Ascending aorta (tissue), 2 donors: ENCODE results near the gene TRAPPC2. TPM values are rescaled to one million over a fixed set of nuclear protein-coding genes. Genes with fewer than 3 reads are reported as not detected.

Source experiments
- DNase-seq, 2 donors: peaks; one replicate each; pipeline ENCODE4 v3.0.0-alpha.2; 2019; ENCODE audit warnings: low spot score in 2 of 2
- H3K27ac ChIP-seq, 2 donors: fragments of 200-600 bp; sonication (generic); one replicate each; pipeline ENCODE4 v1.5.1; 2016 to 2017; ENCODE audit warnings: mild to moderate bottlenecking in 1 of 2
- H3K27me3 ChIP-seq: fragments of 200-600 bp; sonication (generic); one replicate; pipeline ENCODE4 v1.5.1; 2017
- H3K36me3 ChIP-seq, 2 donors: fragments of 200-600 bp; sonication (generic); one replicate each; pipeline ENCODE4 v1.5.1; 2016
- H3K4me1 ChIP-seq, 2 donors: fragments of 200-600 bp; sonication (generic); one replicate each; pipeline ENCODE4 v1.5.1; 2016 to 2017; ENCODE audit warnings: mild to moderate bottlenecking in 1 of 2
- H3K4me3 ChIP-seq, 2 donors: fragments of 200-600 bp; sonication (generic); one replicate each; pipeline ENCODE4 v1.5.1; 2016 to 2017; ENCODE audit warnings: mild to moderate bottlenecking in 1 of 2
- H3K9me3 ChIP-seq, 2 donors: fragments of 200-600 bp; sonication (generic); one replicate each; pipeline ENCODE4 v1.5.1; 2016
- intact Hi-C: fragments of 100-400 bp; cut with DNase I; formaldehyde crosslinking; loops from one replicate; pipeline ENCODE4 v1.15.1; 2023
- total RNA-seq: library from RNA; depleted of rRNA; stranded (reverse); fragments of >200 nt; gene quantifications from one replicate; pipeline ENCODE4 v1.1.0, GENCODE V29; 2016
- TF ChIP-seq, protein P1 (sequence below), 3 experiments: fragments of 200-600 bp in 2 of 3; fragments of 450-650 bp in 1 of 3; sonication (generic) in 2 of 3; IDR thresholded peaks; one replicate each; pipeline ENCODE4 v1.5.1; 2016 to 2019; ENCODE audit warnings: antibody characterized with exemption in 3 of 3, mild to moderate bottlenecking in 1 of 3, moderate library complexity in 1 of 3

TRAPPC2 gene
- total RNA-seq, 1 donor from 2014 or later, result 8.0 TPM

- no peak overlapping the region for H3K27ac ChIP-seq
- intact Hi-C loops, result loop anchor here (10.0 kb wide), 1 partner anchor 131 kb away; no protein-coding TSS in a partner anchor
- TF ChIP-seq, protein P1, sequence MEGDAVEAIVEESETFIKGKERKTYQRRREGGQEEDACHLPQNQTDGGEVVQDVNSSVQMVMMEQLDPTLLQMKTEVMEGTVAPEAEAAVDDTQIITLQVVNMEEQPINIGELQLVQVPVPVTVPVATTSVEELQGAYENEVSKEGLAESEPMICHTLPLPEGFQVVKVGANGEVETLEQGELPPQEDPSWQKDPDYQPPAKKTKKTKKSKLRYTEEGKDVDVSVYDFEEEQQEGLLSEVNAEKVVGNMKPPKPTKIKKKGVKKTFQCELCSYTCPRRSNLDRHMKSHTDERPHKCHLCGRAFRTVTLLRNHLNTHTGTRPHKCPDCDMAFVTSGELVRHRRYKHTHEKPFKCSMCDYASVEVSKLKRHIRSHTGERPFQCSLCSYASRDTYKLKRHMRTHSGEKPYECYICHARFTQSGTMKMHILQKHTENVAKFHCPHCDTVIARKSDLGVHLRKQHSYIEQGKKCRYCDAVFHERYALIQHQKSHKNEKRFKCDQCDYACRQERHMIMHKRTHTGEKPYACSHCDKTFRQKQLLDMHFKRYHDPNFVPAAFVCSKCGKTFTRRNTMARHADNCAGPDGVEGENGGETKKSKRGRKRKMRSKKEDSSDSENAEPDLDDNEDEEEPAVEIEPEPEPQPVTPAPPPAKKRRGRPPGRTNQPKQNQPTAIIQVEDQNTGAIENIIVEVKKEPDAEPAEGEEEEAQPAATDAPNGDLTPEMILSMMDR (IDR thresholded peaks at IDR 0.05), result no peak
- peaks cover 12 to 46% of the 10 kb centered on the region in 2 donors for H3K36me3 ChIP-seq
- H3K4me3 ChIP-seq, result no peak overlapping the region
- no peaks in the 10 kb centered on the region for H3K27me3 ChIP-seq
- H3K4me1 ChIP-seq, result peaks cover 0 to 5% of the 10 kb centered on the region in 2 donors
- H3K9me3 ChIP-seq, result no peaks in the 10 kb centered on the region
- no peak for DNase-seq
These were observed 29.1 kb upstream of the TRAPPC2 start for GRCh38 chrX:13763489-13763888.

DNA sequence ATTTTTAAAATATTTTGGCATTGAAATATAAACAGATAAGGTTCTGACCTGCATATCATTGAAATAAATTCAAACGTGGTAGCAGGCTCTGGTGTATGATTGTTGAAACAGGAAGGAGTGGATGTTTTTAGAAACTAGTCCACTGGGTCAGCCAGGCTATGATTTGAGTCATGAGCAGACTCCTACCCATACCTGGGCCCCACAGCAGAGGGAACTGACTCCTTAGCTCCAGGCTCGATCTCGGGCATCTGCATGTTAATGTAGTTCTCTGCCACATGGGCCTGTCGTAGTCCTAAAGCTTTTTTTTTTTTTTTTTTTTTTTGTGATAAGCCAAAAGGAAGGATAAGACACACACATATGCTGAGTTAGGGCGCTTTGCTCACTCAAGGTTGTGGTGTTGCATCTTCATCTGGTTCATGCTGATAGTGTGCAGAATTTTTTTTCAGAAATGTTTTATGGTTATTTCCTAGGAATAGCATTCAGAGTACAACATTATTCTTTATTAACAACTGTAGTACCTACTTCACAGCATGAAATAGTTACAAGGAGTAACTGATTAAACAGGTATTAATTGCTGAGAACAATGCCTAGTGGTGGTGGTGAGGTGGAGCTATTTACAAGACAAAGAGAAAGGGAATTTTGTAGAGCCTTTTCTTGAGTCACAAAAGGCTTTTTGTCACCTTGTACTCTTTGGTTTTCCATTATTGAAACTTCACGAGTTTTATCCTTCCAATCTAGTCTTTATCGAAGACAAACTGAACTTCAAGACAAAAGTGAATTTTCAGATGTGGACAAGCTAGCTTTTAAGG, 27.4 kb upstream of the TRAPPC2 start:
- intact Hi-C loops, result loop anchor here (10.0 kb wide), 1 partner anchor 133 kb away; no protein-coding TSS in a partner anchor
- Histone ChIP-seq H3K4me3 (no peak overlapping the region), H3K9me3 (no peaks in the 10 kb centered on the region), H3K27ac (no peak overlapping the region), H3K4me1 (peaks cover 0 to 5% of the 10 kb centered on the region in 2 donors), H3K27me3 (no peaks in the 10 kb centered on the region), H3K36me3 (peaks cover 13 to 47% of the 10 kb centered on the region in 2 donors)
- no peak for DNase-seq
- TF ChIP-seq, protein P1 (IDR thresholded peaks at IDR 0.05), result no peak

DNA sequence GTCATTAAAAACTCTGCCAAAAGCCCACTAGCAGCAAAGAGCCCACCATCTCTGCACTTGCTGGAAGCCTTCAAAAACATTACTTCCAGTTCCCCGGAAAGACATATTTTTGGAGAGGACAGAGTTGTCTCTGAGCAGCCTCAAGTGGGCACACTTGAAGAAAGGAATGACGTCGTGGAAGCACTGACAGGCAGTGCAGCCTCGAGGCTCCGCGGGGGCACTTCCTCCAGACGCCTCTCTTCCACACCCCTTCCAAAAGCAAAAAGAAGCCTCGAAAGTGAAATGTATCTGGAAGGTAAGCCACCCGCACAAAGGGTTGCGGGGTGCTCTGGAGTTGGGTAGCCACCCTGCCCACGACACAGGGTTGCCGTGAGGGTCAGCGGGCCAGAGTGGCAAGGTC, 26.0 kb upstream of the TRAPPC2 start:
- intact Hi-C loops, result loop anchor here (10.0 kb wide), 1 partner anchor 134 kb away; no protein-coding TSS in a partner anchor
- H3K4me3 ChIP-seq, result no peak overlapping the region
- H3K4me1 ChIP-seq, result peaks cover 0 to 5% of the 10 kb centered on the region in 2 donors
- H3K27ac ChIP-seq, result no peak overlapping the region
- H3K9me3 ChIP-seq, result no peaks in the 10 kb centered on the region
- H3K27me3 ChIP-seq, result no peaks in the 10 kb centered on the region
- DNase-seq, result no peak
- TF ChIP-seq, protein P1 (IDR thresholded peaks at IDR 0.05), result no peak
- peaks cover 13 to 46% of the 10 kb centered on the region in 2 donors for H3K36me3 ChIP-seq

DNA sequence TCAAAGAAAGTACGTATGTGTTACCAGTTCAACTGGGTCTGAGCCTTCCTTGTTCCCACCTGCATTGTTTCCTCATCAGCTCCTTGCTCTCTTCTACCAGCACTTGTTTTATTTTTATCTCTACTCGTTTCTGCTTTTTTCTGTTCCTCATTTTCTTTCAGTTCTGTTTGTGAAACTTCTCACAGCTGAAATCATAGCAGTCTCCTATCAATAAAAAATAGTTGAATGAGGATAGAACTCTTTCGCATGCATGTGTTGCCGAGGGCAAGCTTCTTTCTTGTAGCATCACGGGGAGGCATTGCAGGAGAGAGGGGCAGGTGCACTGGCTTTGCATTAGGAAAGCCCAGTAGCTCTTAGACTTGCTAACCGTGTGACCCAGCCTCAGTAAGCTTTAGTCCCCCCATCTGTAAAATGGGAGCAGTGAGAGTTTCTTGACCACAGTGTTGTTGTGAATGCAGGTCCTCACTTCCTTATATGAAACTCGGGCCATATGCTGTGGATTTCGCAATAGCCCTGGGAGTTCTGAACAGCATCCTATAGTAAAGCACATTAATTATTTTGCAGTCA, 24.8 kb upstream of the TRAPPC2 start:
- intact Hi-C loops, result no loop called here
- Histone ChIP-seq H3K27me3 (no peaks in the 10 kb centered on the region), H3K27ac (no peak overlapping the region), H3K36me3 (peaks cover 19 to 56% of the 10 kb centered on the region in 2 donors), H3K9me3 (no peaks in the 10 kb centered on the region), H3K4me1 (peaks cover 0 to 5% of the 10 kb centered on the region in 2 donors), H3K4me3 (no peak overlapping the region)
- TF ChIP-seq, protein P1 (IDR thresholded peaks at IDR 0.05), result no peak
- DNase-seq, result no peak

DNA sequence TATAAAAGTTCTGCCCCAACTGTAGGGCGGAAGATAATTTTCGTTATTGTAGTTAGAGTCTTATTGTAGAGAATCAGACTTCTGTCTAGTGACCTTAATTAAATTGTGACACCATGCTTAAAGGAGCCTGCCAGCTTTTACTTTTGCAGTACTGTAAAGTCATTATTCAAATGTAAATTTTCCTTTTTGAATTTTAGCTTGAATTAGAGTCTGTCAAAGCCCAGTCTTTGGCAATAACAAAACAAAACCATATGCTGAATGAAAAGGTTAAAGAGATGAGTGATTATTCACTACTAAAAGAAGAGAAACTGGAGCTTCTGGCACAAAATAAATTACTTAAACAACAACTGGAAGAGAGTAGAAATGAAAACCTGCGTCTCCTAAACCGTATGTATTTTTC, 22.0 kb upstream of the TRAPPC2 start:
- TF ChIP-seq, protein P1 (IDR thresholded peaks at IDR 0.05), result no peak
- intact Hi-C loops, result no loop called here

More for the DNA sequence above, 22.0 kb upstream of the TRAPPC2 start:
- Histone ChIP-seq H3K9me3 (no peaks in the 10 kb centered on the region), H3K4me1 (peaks cover 0 to 5% of the 10 kb centered on the region in 2 donors), H3K4me3 (no peak overlapping the region), H3K36me3 (peaks cover 31 to 75% of the 10 kb centered on the region in 2 donors), H3K27me3 (no peaks in the 10 kb centered on the region), H3K27ac (no peak overlapping the region)
- DNase-seq, result no peak
